T-helper 22 cell (primary cell): ENCODE data around the gene USP31.
A peak's percentile ranks its signal among the peaks of the same experiment; 100 is the strongest.
"Not testable (repeated sequence)": the region's sequence is repeated elsewhere in the genome, so short reads cannot be mapped to it uniquely, and the experiment has no call there.

ENCODE experiments used
- DNase-seq: peaks from one replicate; pipeline ENCODE4 v3.0.0-alpha.2; 2020; ENCODE audit warnings: low read depth

The USP31 gene

DNA sequence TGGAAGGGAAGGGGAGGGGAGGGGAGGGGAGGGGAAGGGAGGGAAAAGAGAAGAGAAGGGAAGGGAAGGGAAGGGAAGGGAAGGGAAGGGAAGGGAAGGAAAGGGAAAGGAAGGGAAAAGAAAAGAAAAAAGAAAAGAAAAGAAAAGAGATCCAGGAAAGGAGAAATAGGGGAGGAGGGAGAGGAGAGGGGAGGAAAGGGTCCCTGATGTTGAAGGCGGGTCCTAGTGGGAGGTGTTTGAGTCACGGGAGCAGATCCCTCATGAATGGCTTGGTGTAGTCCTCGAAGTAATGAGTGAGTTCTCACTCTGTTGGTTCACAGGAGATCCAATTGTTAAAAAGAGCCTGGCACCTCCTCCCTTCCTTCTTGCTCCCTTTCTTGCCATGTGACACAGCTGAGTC, 6.9 kb upstream of the USP31 start:
- no peak for DNase-seq

DNA sequence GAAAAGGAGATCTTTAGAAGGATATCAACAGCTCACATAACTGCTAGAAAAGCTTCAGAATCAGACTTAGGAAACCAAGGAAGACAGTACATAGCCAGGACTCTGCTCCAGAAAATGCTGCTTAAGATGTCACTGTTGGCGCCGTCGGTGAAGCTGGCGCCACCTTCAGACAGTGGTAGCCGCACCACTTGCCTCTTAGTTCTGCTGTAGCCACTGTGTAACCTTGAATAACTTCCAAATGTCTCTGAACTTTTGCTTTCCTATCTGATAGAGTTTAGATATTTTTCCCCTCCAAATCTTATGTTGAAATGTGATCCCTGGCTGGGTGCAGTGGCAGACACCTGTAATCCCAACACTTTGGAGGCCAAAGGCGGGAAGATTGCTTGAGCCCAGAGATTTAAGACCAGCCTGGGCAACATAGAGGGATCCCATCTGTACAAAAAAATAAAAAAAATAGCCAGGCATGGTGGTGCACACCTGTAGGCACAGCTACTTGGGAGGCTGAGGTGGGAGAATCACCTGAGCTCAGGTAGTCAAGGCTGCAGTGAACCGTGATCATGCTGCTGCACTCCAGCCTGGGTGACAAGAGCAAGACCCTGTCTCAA, 6.3 kb upstream of the USP31 start:
- DNase-seq: no peak

- DNase-seq: no peak
These were observed 3.3 kb upstream of the USP31 start for GRCh38 chr16:23152386-23153178.

GRCh38 chr16:23149993-23150364, 727 bp upstream of the USP31 start:
- no peak for DNase-seq

GRCh38 chr16:23148513-23149266, 562 bp downstream of the USP31 start:
- DNase-seq: peak; percentile 46

DNA sequence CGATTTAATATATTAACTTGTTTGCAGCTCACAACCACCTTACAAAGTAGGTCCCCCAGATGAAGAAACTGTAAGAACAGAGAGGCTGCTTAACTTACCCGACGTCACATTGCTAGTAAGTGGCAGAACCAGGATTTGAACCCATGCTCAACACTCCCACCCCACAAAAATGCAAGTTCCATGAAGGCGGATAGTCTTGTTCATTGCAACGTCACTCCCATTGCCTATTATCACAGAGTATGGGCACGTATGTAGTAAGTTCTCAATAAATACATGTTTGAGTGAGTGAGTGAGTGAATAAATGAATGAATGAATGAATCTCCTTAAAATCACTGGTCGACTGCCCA, 1.1 kb downstream of the USP31 start:
- no peak for DNase-seq

GRCh38 chr16:23147666-23148065, 1.6 kb downstream of the USP31 start:
- DNase-seq: no peak

GRCh38 chr16:23146877-23147601, 2.2 kb downstream of the USP31 start:
- no peak for DNase-seq

GRCh38 chr16:23145608-23146007, 3.6 kb downstream of the USP31 start:
- no peak for DNase-seq

GRCh38 chr16:23145186-23145585, 4.1 kb downstream of the USP31 start:
- DNase-seq: no peak

GRCh38 chr16:23144393-23144792, 4.9 kb downstream of the USP31 start:
- DNase-seq: not testable (repeated sequence)

DNA sequence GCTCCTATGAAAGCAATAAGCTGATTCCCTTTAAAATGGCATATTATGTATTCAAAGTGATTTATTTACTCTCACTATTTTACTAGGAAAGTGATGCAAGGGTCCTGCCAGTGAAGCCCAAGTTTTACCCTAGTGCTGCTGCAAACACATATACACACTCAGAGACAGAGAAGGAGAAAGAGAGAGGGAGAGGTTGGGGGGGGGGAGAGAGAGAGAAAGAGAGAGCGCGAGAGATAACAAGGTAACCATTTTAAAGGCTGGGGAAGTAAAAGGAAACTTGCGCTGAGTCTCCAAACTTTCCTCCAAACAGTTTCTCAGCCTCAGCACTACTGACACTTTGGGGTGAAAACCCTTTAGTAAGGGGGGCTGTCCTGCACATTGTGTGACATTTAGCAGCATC, 5.9 kb downstream of the USP31 start:
- no peak for DNase-seq

DNA sequence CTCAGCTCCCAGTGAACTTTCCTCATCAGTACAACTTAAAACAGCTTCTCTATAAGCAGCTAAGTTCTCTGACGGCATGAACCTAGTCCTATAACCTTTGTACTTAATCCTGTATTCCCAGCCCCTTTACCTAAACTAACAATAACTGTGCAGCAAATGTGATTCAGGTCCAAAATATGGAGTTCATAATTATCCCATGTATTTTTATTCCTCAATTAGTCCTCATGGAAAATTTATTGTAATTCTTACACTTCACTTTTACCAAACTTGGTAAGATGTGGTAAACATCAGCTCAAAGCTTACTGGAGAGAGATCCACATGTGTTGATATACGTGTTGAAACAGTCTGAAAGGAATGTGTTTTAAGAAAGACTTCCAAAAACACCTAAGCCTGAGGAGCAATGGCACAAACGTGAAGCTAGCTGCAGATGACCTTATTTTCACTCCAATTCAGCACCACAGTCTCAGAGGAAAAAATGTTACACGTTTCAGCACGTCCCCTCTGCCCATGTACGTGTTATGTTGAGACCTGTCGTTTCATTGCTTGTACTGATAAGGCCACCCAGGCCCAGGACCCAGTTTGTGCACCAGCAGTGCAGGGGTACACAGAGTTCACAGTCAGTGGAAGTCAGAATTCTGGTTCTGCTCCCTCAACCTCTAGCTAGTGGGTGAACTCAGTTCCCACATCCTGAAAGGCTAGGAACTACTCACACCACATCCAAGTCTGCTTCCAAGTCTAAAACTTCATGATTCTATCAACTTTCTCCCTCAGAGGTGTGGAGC, 7.1 kb downstream of the USP31 start:
- no peak for DNase-seq

GRCh38 chr16:23141500-23141899, 7.8 kb downstream of the USP31 start:
- DNase-seq: no peak

GRCh38 chr16:23141033-23141432, 8.2 kb downstream of the USP31 start:
- no peak for DNase-seq

DNA sequence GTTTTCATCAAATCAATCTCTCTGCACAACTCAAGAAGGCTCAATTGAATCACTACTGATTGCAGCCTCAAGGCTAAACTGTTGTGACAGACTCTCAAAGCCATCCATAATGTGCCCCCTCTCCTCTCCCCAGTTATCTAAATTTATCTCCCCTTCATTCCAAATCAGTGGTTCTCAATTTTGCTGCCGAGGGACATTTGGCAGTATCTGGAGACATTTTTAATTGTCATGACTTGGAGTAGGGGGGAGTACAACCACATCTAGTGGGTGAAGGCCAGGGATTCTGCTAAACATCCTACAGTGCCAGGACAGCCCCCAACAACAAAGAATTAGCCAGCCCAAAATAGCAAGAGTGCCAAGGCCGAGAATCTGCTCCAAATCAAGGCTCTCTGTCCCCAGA, 9.1 kb downstream of the USP31 start:
- no peak for DNase-seq

DNA sequence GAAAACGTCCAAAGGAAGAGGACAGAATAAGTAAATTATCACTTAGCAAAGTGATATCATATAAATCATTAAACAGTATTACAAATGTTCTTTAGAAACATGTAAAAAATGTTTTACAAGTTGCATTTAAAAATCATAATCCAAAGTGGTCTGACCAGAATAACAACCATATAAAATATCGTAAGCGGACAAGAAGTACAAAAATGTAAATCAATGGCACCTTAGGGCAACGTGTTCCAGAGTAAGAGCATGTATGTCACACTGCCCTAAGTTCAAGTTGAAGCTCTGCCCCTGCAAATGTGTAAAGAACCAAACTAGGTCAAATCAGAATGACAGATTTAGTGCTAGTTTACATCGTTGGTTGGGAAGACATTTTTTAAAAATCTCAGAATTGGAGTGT, 11.4 kb downstream of the USP31 start:
- DNase-seq: no peak

DNA sequence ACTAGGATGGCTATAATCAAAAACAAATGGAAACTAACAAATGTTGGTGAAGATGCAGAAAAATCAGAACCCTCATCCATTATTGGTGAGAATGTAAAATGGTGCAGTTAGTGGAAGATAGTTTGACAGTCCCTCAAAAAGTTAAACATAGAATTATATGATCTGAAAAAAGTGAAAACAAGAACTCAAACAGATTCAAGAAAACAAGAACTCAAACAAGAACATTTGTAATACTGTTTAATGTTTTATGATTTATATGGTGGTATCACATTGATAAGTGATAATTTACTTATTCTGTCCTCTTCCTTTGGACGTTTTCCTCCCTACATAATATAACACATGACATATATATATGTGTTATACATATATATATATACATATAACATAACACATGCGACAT, 12.0 kb downstream of the USP31 start:
- DNase-seq: no peak

GRCh38 chr16:23134274-23134673, 15.0 kb downstream of the USP31 start:
- no peak for DNase-seq

DNA sequence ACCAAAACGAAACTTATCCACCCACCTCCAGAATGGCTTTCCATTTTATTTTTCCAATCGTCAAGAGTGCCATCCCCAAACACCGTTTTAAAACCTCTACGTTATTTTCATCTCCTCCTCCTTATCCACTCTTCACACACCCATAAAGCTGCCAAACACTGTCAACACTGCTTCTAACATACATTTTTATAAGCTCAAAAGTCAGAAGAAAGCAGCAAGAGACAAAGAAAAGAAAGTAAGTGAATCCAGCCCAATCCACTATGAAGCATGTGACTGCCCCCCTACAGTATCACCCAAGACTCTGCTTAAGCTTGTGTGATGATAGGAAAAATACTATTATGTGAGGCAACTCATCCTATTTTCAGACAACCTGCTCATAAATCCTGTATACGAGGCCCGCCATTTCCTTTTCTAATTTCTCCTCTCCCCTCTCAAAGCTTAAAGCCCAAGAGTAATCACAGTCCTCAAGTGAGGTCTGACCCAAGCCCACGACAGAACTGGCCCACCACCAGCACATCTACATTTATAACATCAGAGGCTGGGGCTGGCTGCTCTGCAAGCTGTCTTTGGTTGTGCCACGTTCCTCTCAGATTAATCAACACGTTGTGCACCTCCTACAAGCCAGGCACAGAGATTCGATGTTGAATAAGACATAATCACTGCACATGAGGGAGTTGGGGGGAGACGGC, 16.3 kb downstream of the USP31 start:
- DNase-seq: no peak

DNA sequence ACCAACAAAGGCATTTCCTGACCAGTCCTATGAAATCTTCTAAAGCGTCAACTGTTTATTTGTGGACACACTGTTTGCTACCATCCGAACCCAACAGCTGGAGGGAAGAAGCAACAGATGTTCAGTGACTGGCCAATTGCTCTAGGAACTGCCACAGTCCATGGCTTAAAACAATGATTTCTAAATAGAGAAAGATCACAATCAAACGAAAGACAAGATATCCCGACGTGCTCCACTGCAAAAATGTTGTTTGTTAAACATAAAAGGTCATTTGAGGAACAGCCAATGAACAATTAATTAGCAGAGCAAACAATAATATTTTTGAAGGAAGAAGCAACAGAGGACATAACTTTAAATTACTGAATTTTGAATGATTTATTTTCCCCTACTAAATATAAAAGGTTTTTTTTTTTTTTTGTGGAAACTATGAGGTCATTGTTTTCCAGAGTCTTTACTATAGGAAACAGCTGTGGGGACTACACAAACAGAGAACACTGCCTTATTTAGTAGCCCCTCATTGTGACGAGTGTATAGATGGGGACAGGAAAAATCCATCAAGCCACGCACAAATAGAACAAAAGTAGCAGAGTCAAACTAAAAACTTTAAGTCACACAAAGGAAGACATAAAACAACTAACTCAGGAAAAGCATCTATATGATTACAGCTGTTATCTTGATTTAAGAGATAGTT, 17.2 kb downstream of the USP31 start:
- DNase-seq: no peak
